Measurements from ENCODE around the gene ADISSP. TPM values are rescaled to one million over a fixed set of nuclear protein-coding genes. Genes with fewer than 3 reads are reported as not detected.

The ADISSP gene
- total RNA-seq, 5 donors from 2014 or later (not counting 1 experiment from before 2014, with no cell fraction given), result 16.2 to 28.7 (median 22.6) TPM

GRCh38 chr20:3798908-3799248, 31.3 kb upstream of the ADISSP start:
- Histone ChIP-seq H3K4me1 (ENCODE audit: control insufficient read depth in 1 of 2, extremely low read depth in 1 of 2, insufficient read depth in 2 of 2, low read length in 2 of 2) (peaks cover 31 to 90% of the 10 kb centered on the region in 2 experiments), H3K36me3 (ENCODE audit: control insufficient read depth in 2 of 2, extremely low read depth in 1 of 2, insufficient read depth in 1 of 2, low read length in 1 of 2) (peaks cover 25 to 53% of the 10 kb centered on the region in 2 donors), H3K9me3 (no peaks in the 10 kb centered on the region), H3K27me3 (replicated peaks in 1 of 2; ENCODE audit: control insufficient read depth in 2 of 2, extremely low read depth in 1 of 2, insufficient read depth in 2 of 2, low read length in 1 of 2) (no peaks in the 10 kb centered on the region), H3K27ac (ENCODE audit: low read length) (peak overlapping the region; percentile 78), H3K4me3 (ENCODE audit: control insufficient read depth in 1 of 2, extremely low read depth in 1 of 2, low read length in 1 of 2) (peak overlapping the region; percentile 69 to 85)
- CTCF ChIA-PET, result interaction anchor here in 1 of 2 donors (0.5 kb wide), 1 partner anchor 106 kb away, joined by 6 read pairs; no protein-coding TSS in a partner anchor
- no peaks in the 10 kb centered on the region for H3K27me3 Mint-ChIP-seq
- POLR2A ChIA-PET, result no interaction called here
- peak overlapping the region; percentile 99 to 100 for H3K27ac Mint-ChIP-seq
- WGBS (ENCODE audit: insufficient coverage), result 10% methylated on average over 1 of the region's 3 CpGs
- ATAC-seq (replicated peaks in 1 of 4), result peak in 1 of 4 experiments; percentile 64
- H3K4me3 Mint-ChIP-seq, result peak overlapping the region; percentile 99 to 100 (median 100)
- peak in 1 of 35 experiments; percentile 53 for DNase-seq
- H3K4me1 Mint-ChIP-seq, result peaks cover 59 to 77% (median 66%) of the 10 kb centered on the region in 3 donors
- H3K36me3 Mint-ChIP-seq, result peaks cover 62% of the 10 kb centered on the region
- no peaks in the 10 kb centered on the region for H3K9me3 Mint-ChIP-seq

GRCh38 chr20:3798373-3798768, 30.8 kb upstream of the ADISSP start:
- peak overlapping the region; percentile 69 to 85 for H3K4me3 ChIP-seq (ENCODE audit: control insufficient read depth in 1 of 2, extremely low read depth in 1 of 2, low read length in 1 of 2)
- DNase-seq (no peak), ATAC-seq (replicated peaks in 1 of 4) (no peak)
- H3K9me3 ChIP-seq, result no peaks in the 10 kb centered on the region
- H3K27ac Mint-ChIP-seq, result peak overlapping the region; percentile 99 to 100
- H3K9me3 Mint-ChIP-seq, result no peaks in the 10 kb centered on the region
- CTCF ChIA-PET, result interaction anchor here (0.5 to 0.7 kb wide), 2 partner anchors 30 to 107 kb away, joined by 4 to 6 read pairs; no protein-coding TSS in a partner anchor
- no peaks in the 10 kb centered on the region for H3K27me3 Mint-ChIP-seq
- WGBS (ENCODE audit: insufficient coverage), result 92% methylated on average over 3 of the region's 5 CpGs
- peaks cover 57% of the 10 kb centered on the region for H3K36me3 Mint-ChIP-seq
- peaks cover 54 to 72% (median 61%) of the 10 kb centered on the region in 3 donors for H3K4me1 Mint-ChIP-seq
- H3K27ac ChIP-seq (ENCODE audit: low read length), result peak overlapping the region; percentile 78
- POLR2A ChIA-PET, result no interaction called here
- H3K4me1 ChIP-seq (ENCODE audit: control insufficient read depth in 1 of 2, extremely low read depth in 1 of 2, insufficient read depth in 2 of 2, low read length in 2 of 2), result peaks cover 31 to 85% of the 10 kb centered on the region in 2 experiments
- H3K4me3 Mint-ChIP-seq, result peak overlapping the region; percentile 99 to 100 (median 100)
- H3K36me3 ChIP-seq (ENCODE audit: control insufficient read depth in 2 of 2, extremely low read depth in 1 of 2, insufficient read depth in 1 of 2, low read length in 1 of 2), result peaks cover 25 to 48% of the 10 kb centered on the region in 2 donors
- no peaks in the 10 kb centered on the region for H3K27me3 ChIP-seq (replicated peaks in 1 of 2; ENCODE audit: control insufficient read depth in 2 of 2, extremely low read depth in 1 of 2, insufficient read depth in 2 of 2, low read length in 1 of 2)

DNA sequence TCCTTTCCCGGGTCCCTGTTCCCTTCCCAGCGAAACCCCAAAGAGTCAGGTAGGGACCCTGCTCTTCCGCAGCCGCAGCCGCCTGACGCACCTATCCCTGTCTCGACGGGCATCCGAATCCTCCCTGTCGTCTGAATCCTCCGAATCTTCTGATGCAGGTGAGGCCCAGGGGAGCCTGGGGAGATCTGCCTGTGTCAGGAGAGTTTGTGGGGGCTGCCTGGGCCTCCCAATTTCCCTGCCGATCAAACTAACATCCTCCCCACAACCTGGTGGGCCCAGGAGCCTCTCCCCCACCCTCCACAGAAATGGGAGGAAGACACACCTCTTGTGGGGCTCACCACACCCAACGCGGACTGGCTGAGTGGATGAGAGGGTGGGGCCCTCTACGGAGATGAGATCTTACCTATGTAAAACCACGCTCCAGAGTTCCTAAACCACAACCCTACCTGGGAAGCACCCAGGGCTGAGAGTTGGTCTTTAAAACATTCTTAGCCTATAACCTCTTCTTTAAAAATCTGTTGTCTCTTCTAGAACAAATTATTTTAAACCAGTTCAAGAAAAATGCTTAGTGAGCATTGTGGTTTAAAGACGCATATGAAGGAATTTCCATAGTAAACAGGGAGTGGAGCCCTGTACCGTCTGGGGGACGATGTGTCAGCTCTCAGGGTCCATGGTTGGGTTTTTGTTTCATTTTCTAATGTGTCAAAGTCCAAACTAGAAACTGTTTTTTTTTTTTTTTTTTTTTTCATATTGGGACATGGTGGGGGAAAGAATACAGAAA, 30.2 kb upstream of the ADISSP start:
- ChIA-PET CTCF (interaction anchor here in 1 of 2 donors (0.7 kb wide), 1 partner anchor 29 kb away, joined by 4 read pairs; no protein-coding TSS in a partner anchor), POLR2A (no interaction called here)
- Histone ChIP-seq H3K27ac (ENCODE audit: low read length) (peak overlapping the region; percentile 78), H3K36me3 (ENCODE audit: control insufficient read depth in 2 of 2, extremely low read depth in 1 of 2, insufficient read depth in 1 of 2, low read length in 1 of 2) (peaks cover 21 to 42% of the 10 kb centered on the region in 2 donors), H3K9me3 (no peaks in the 10 kb centered on the region), H3K4me3 (ENCODE audit: control insufficient read depth in 1 of 2, extremely low read depth in 1 of 2, low read length in 1 of 2) (peak overlapping the region; percentile 69 to 85), H3K4me1 (ENCODE audit: control insufficient read depth in 1 of 2, extremely low read depth in 1 of 2, insufficient read depth in 2 of 2, low read length in 2 of 2) (peaks cover 31 to 79% of the 10 kb centered on the region in 2 experiments), H3K27me3 (replicated peaks in 1 of 2; ENCODE audit: control insufficient read depth in 2 of 2, extremely low read depth in 1 of 2, insufficient read depth in 2 of 2, low read length in 1 of 2) (no peaks in the 10 kb centered on the region)
- peak overlapping the region; percentile 99 to 100 (median 100) for H3K4me3 Mint-ChIP-seq
- 45% methylated on average over 10 of the region's 19 CpGs for WGBS (ENCODE audit: insufficient coverage)
- ATAC-seq (replicated peaks in 1 of 4) (peak in 3 of 4 experiments; percentile 35 to 37 (median 35)), DNase-seq (peak in 5 of 35 experiments; percentile 35 to 71 (median 57))
- H3K27ac Mint-ChIP-seq, result peak overlapping the region; percentile 99 to 100
- no peaks in the 10 kb centered on the region for H3K27me3 Mint-ChIP-seq
- H3K36me3 Mint-ChIP-seq, result peaks cover 51% of the 10 kb centered on the region
- no peaks in the 10 kb centered on the region for H3K9me3 Mint-ChIP-seq
- H3K4me1 Mint-ChIP-seq, result peaks cover 49 to 66% (median 56%) of the 10 kb centered on the region in 3 donors

DNA sequence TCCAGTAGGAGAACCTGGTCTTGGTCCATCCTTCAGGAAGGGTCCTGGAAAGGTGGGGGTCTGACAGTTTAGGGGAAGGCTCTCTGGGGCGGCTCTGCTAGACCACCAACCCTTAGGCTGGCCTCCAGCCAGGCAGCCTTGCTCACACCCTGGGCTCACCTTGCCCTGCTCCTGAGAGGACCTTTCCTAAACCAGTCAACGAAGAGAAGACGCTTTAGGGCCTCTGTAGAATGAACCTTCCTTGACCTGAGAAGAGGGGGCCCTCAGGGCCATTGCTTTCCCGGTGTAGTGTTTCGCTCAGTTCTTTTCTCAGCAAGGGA, 29.6 kb upstream of the ADISSP start:
- ChIA-PET CTCF (no interaction called here), POLR2A (no interaction called here)
- no peaks in the 10 kb centered on the region for H3K27me3 ChIP-seq (replicated peaks in 1 of 2; ENCODE audit: control insufficient read depth in 2 of 2, extremely low read depth in 1 of 2, insufficient read depth in 2 of 2, low read length in 1 of 2)
- H3K9me3 Mint-ChIP-seq, result no peaks in the 10 kb centered on the region
- H3K9me3 ChIP-seq, result no peaks in the 10 kb centered on the region
- ATAC-seq (replicated peaks in 1 of 4), result no peak
- H3K36me3 ChIP-seq (ENCODE audit: control insufficient read depth in 2 of 2, extremely low read depth in 1 of 2, insufficient read depth in 1 of 2, low read length in 1 of 2), result peaks cover 17 to 36% of the 10 kb centered on the region in 2 donors
- H3K4me1 ChIP-seq (ENCODE audit: control insufficient read depth in 1 of 2, extremely low read depth in 1 of 2, insufficient read depth in 2 of 2, low read length in 2 of 2), result peaks cover 31 to 73% of the 10 kb centered on the region in 2 experiments
- peak overlapping the region; percentile 69 to 85 for H3K4me3 ChIP-seq (ENCODE audit: control insufficient read depth in 1 of 2, extremely low read depth in 1 of 2, low read length in 1 of 2)
- H3K36me3 Mint-ChIP-seq, result peaks cover 45% of the 10 kb centered on the region
- no peaks in the 10 kb centered on the region for H3K27me3 Mint-ChIP-seq
- H3K4me1 Mint-ChIP-seq, result peaks cover 44 to 60% (median 50%) of the 10 kb centered on the region in 3 donors
- peak overlapping the region; percentile 99 to 100 (median 100) for H3K4me3 Mint-ChIP-seq
- 20% methylated on average over 5 of the region's 5 CpGs for WGBS (ENCODE audit: insufficient coverage)
- peak overlapping the region; percentile 99 to 100 for H3K27ac Mint-ChIP-seq
- H3K27ac ChIP-seq (ENCODE audit: low read length), result peak overlapping the region; percentile 78
- DNase-seq, result no peak

- Histone ChIP-seq H3K4me1 (ENCODE audit: control insufficient read depth in 1 of 2, extremely low read depth in 1 of 2, insufficient read depth in 2 of 2, low read length in 2 of 2) (peaks cover 31 to 67% of the 10 kb centered on the region in 2 experiments), H3K27ac (ENCODE audit: low read length) (peak overlapping the region; percentile 78), H3K4me3 (ENCODE audit: control insufficient read depth in 1 of 2, extremely low read depth in 1 of 2, low read length in 1 of 2) (peak overlapping the region; percentile 69 to 85), H3K9me3 (no peaks in the 10 kb centered on the region), H3K27me3 (replicated peaks in 1 of 2; ENCODE audit: control insufficient read depth in 2 of 2, extremely low read depth in 1 of 2, insufficient read depth in 2 of 2, low read length in 1 of 2) (no peaks in the 10 kb centered on the region), H3K36me3 (ENCODE audit: control insufficient read depth in 2 of 2, extremely low read depth in 1 of 2, insufficient read depth in 1 of 2, low read length in 1 of 2) (peaks cover 12 to 31% of the 10 kb centered on the region in 2 donors)
- ATAC-seq (replicated peaks in 1 of 4) (no peak), DNase-seq (peak in 1 of 35 experiments; percentile 15)
- peaks cover 43% of the 10 kb centered on the region for H3K36me3 Mint-ChIP-seq
- H3K9me3 Mint-ChIP-seq, result no peaks in the 10 kb centered on the region
- H3K27me3 Mint-ChIP-seq, result no peaks in the 10 kb centered on the region
- CTCF ChIA-PET, result interaction anchor here in 1 of 2 donors (1.0 to 1.2 kb wide), 3 partner anchors 10 to 57 kb away, joined by 3 to 6 read pairs (median 3); partner anchors contain the start of genes ADISSP and CENPB
- peak overlapping the region; percentile 99 to 100 (median 100) for H3K4me3 Mint-ChIP-seq
- peak overlapping the region; percentile 99 to 100 for H3K27ac Mint-ChIP-seq
- H3K4me1 Mint-ChIP-seq, result peaks cover 42 to 55% (median 45%) of the 10 kb centered on the region in 3 donors
- POLR2A ChIA-PET, result no interaction called here
- WGBS (ENCODE audit: insufficient coverage), result 1% methylated on average over 20 of the region's 33 CpGs
These were observed 29.1 kb upstream of the ADISSP start for GRCh38 chr20:3796477-3797225.
